Measurements from ENCODE around the gene KCNIP2.

The KCNIP2 gene

GRCh38 chr10:101851411-101852116, 8.0 kb upstream of the KCNIP2 start:
- no peak for DNase-seq

GRCh38 chr10:101850749-101851148, 7.1 kb upstream of the KCNIP2 start:
- DNase-seq = no peak

- DNase-seq = no peak
Observed at GRCh38 chr10:101848894-101849351, 5.3 kb upstream of the KCNIP2 start.

GRCh38 chr10:101848408-101848807, 4.8 kb upstream of the KCNIP2 start:
- no peak for DNase-seq

GRCh38 chr10:101845893-101846292, 2.3 kb upstream of the KCNIP2 start:
- no peak for DNase-seq

GRCh38 chr10:101841826-101842225, 1.8 kb downstream of the KCNIP2 start:
- no peak for DNase-seq

- peak; percentile 80 for DNase-seq
Observed at GRCh38 chr10:101840741-101841453, 2.7 kb downstream of the KCNIP2 start.

- peak; percentile 57 for DNase-seq
Observed at GRCh38 chr10:101840102-101840684, 3.4 kb downstream of the KCNIP2 start.

GRCh38 chr10:101839416-101840063, 4.1 kb downstream of the KCNIP2 start:
- peak; percentile 50 for DNase-seq

GRCh38 chr10:101839002-101839401, 4.6 kb downstream of the KCNIP2 start:
- DNase-seq = no peak

- DNase-seq = no peak
Observed at GRCh38 chr10:101838416-101838970, 5.1 kb downstream of the KCNIP2 start.

- no peak for DNase-seq
Observed at GRCh38 chr10:101837748-101838147, 5.9 kb downstream of the KCNIP2 start.

- no peak for DNase-seq
Observed at GRCh38 chr10:101835362-101835761, 8.2 kb downstream of the KCNIP2 start.

- DNase-seq = peak; percentile 63
Observed at GRCh38 chr10:101834341-101834740, 9.3 kb downstream of the KCNIP2 start.

GRCh38 chr10:101833466-101833865, 10.1 kb downstream of the KCNIP2 start:
- DNase-seq = no peak

GRCh38 chr10:101832325-101832771, 11.3 kb downstream of the KCNIP2 start:
- no peak for DNase-seq

- no peak for DNase-seq
Observed at GRCh38 chr10:101831169-101831811, 12.3 kb downstream of the KCNIP2 start.

- DNase-seq = peak; percentile 94
Observed at GRCh38 chr10:101830322-101831168, 13.1 kb downstream of the KCNIP2 start.

GRCh38 chr10:101829561-101830315, 13.9 kb downstream of the KCNIP2 start:
- peak; percentile 58 for DNase-seq

GRCh38 chr10:101828766-101829551, 14.6 kb downstream of the KCNIP2 start:
- DNase-seq = no peak
